Activated effector memory CD4-positive, alpha-beta T cell treated with Interleukin-2 at 50 U/mL for 16 hours (primary cell): ENCODE measurements around the gene SECTM1.
A peak's percentile ranks its signal among the peaks of the same experiment; 100 is the strongest.

ENCODE experiments used
- DNase-seq: peaks from one replicate; pipeline ENCODE4 v3.0.0-alpha.2; 2020

The SECTM1 gene

GRCh38 chr17:82297714-82298537, 35.6 kb downstream of the SECTM1 start:
- DNase-seq = peak; percentile 85

- DNase-seq = peak; percentile 68
These were observed 36.3 kb downstream of the SECTM1 start for GRCh38 chr17:82297280-82297713.

GRCh38 chr17:82296511-82297279, 36.9 kb downstream of the SECTM1 start:
- DNase-seq = no peak

DNA sequence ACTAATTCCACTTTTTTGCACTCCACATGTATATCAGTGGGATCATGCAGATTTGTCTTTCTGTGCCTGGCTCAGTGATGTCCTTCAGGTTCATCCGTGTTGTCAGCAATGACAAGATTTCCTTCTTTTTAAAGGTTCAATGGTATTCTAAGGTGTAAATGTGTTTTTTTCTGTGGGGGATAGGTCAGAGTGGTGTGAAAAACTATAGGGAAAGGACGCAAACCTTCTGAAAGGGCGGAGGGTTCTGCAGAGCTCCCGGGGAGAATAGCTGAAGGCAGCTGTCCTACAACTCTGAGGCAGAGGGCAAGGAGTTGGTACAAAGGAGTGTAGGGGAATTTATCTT, 38.1 kb downstream of the SECTM1 start:
- DNase-seq = no peak

GRCh38 chr17:82294064-82294773, 39.3 kb downstream of the SECTM1 start:
- no peak for DNase-seq

GRCh38 chr17:82292251-82293154, 41.1 kb downstream of the SECTM1 start:
- DNase-seq = peak; percentile 85

GRCh38 chr17:82291582-82292250, 41.9 kb downstream of the SECTM1 start:
- DNase-seq = no peak

DNA sequence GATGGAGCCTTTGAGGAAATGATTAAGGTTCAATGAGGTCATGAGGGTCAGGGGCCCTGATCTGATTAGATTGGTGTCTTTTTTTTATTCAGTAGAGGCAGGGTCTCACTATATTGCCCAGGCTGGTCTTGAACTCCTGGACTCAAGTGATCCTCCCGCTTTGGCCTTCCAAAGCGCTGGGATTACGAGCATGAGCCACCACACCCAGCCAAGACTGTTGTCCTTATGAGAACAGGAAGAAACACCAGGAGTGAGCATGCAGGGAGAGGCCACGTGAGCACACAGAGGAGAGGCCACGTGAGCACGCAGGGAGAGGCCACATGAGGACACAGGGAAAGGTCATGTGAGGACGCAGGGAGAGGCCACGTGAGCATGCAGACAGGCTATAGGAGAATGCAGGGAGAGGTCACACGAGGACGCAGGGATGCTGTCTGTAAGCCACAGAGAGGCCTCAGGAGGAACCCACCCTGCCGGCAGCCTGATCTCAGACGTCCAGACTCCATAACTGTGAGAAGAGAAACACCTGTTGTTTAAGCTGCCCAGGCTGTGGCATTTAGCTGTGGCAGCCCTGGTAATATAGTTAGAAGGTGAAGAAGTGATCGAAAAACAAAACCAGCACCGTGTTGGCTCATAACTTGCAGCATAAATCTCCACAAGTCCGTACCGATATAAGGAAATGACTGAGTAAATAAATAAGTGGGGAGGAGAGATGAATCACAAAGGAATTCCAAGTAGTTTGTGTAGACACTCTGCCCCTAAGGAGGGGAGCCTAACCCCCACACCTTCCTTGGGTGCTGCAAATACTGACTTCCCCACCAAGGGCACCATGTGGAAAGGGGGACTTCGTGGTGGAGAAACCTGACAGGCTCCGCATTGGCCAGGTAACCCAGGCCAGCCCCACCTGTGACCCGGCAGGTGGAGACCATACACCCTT, 45.4 kb downstream of the SECTM1 start:
- DNase-seq = no peak

DNA sequence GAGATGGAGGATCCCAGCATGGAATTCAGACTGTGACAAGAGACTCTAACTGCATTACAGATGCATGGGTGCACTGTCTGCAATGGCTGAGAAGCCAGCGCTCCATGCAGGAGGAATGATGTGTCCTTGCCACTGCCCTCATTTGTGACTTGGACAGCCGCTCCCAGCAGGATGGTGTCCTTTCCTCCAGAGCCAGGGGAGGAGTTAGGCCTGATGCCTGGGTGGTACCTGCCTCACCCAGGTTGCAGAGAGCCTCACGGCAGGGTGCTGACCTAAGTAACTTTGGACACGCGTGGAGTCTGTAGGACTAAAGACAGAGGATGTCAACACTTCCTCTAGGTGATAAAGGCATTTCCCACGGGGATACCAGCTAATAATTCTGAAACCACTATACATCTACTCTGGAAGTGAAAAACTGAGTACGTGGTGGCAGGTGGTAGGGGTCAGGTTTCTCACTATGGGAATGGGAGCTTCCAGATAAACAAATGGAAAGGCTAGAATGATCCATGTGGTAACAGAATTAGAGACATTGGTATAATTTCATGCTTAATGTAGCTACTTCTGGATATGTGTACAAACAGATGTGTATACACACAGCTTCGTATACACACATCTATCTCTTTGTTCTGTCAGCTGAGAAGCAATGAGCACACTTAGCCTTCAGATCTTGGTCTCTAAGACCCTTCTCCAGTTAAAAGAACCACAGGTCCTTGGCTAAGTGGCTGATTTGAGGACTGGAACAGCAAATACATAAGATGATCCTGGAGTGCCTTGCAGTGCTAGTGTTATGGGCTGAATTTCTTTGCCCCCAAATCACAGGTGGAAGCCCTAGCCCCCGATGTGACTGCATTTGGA, 46.3 kb downstream of the SECTM1 start:
- no peak for DNase-seq

DNA sequence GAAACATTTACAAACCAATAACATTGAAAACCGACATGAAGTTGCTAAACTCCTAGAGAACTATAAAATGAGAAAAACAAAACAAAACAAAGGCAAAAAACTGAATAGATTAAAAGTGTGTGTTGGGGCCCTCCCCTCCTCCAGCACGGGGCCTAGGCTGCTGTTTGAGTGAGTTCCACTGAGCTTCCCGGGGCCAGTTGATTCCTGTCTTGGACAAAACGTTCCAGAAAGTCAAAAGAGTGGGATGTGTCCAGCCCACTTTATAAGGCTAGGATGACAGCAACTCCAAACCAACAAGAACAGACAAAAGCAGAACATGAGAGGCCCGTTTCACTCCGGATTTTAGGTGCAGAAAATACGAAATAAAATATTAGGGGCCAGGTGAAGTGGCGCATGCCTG, 48.4 kb downstream of the SECTM1 start:
- DNase-seq = no peak

DNA sequence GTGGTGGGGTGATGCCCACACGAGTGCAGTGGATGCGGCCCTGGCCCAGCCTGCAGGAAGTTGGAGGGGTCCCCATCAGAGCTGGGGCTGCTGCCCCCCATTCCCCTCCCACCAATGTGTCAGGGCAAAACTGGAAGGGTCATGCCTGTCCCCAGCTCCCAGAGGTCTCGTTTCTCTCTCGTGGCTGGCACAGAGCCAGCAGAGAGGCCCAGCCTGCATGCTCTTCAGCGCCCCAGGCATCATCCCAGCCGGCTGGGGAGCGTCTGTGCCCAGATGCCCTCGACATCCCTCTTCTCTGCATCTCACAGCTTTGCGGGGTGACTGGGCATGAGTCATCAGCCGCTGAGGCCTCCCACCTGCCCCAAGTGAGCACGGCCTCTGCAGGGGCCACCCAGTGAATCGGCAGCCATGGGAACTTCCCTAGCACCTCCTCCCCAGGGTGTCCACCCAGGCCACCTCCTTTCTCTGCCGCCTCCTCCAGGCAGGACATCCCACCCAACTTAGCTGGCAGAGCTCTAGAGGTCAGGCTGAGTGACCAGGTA, 50.3 kb downstream of the SECTM1 start:
- no peak for DNase-seq

DNA sequence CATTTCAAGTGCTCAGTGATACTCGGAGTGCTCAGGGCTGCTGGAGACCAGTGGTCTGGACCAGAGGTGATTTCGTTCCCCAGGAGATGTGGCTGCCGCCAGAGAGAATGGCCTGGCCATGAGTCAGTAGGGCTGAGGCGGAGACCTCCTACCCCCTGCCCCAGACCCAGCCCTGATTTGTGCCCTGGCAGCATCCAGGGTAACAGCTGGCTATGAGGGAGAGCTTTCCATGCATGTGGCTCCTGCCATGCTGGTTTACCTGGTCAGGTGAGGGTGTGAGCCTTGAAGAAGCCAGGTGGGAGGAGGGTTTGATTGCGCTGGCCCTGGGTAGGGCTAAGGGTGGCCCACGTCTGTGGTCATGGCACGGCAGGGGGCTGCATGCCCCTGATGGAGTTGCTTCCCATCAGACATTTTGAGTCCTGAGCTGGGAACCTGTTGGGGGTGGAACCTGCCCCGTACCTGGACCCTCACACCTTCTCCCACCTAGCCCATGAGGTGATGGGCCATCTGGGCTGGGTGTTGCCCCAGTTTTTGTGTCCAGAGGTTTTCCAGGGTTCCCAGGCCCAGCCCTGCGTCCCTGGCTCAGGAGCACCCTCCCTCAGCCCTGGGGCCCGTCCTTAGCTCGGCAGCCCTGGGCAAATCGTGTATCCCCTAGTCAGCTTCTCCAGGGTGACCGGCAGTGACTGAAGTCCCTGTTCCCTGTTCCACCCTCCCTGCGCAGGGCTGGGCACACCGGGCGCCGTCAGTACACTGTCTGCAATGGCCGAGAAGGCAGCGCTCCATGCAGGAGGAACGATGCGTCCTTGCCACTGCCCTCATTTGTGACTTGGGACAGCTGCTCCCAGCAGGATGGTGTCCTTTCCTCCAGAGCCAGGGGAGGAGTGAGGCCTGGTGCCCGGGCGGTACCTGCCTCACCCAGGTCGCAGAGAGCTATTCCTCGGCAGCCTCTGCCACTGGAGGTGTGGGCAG, 51.0 kb downstream of the SECTM1 start:
- DNase-seq = no peak

DNA sequence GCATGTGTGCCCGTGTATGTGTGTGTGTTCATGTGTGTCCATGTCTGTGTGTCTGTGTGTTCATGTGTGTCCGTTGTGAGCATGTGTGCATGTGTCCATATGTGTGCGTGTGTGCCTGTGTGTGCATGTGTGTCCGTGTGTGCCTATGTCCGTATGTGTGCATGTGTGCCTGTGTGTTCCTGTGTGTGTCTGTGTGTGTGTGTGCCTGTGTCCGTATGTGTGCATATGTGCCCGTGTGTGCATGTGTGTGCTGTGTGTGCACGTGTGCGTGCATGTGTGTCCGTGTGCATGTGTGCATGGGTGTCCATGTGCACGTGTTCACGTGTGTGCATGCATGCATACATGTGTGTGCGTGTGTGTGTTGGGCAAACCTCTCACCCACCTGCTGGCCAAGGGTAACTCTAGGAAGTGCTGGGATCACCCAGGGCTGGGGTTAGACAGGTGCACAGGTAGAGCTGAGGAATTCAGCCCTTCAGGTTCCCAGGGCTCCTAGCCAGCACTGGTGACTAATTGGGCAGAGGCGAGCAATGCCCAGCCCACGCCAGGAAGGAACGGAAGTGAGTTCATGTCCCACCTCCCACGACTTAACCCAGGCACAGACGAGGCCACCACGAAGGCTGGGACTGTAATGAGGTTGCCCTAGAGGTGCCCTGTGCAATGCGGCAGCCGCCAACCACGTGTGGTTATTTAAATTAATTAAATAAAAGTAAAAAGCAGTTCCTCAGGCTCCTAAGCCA, 51.9 kb downstream of the SECTM1 start:
- DNase-seq = no peak

DNA sequence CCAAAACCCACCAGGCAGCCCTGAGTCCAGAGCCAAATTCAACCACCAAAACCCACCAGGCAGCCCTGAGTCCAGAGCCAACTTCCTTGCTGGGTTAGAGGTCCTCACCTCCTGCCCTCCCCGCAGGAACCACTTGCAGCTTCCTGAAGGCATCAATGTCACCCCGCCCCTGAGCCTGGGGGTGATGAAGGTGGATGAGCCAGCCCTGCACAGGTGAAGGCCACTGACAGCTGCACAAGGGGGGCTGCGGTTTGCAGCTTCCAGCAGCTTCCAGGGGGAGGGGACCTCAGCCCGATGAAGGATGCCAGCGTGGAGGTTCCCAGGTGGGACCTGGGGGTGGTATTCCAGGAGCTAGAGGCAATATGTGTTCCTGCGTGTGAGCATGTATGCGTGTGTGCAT, 52.5 kb downstream of the SECTM1 start:
- no peak for DNase-seq

DNA sequence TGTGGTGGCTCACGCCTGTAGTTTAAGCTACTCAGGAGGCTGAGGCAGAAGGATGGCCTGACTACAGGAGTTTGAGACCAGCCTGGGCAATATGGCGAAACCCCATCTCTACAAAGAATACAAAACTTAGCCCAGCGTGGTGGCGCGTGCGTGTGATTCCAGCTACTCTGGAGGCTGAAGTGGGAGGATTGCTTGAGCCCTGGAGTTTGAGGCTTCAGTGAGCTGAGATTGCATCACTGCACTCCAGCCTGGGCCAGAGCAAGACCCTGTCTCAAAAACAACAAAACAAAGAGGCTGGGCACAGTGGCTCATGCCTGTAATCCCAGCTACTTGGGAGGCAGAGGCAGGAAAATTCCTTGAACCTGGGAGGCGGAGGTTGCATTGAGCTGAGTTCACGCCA, 53.0 kb downstream of the SECTM1 start:
- no peak for DNase-seq

- no peak for DNase-seq
These were observed 54.7 kb downstream of the SECTM1 start for GRCh38 chr17:82278786-82279391.

DNA sequence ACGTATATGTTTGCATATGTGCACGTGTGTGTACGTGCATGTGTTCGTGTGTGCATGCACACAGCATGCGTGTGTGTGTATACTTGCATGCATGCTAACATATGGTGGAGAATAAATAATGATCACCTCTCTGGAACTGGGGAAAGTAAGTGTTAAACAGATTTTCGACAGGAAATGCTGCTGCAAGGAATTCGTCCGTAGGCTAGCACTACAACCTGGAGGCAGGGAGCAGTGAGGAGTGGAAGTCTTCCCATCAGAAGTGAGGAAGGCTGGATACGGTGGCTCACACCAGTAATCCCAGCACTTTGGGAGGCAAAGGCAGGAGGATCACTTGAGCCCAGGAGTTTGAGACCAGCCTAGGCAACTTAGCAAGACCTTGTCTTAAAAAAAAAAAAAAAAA, 55.3 kb downstream of the SECTM1 start:
- DNase-seq = no peak
